ENCODE data around the gene EVI5. TPM values are rescaled to one million over a fixed set of nuclear protein-coding genes. Genes with fewer than 3 reads are reported as not detected.
A peak's percentile ranks its signal among the peaks of the same experiment; 100 is the strongest.

EVI5 gene
- polyA plus RNA-seq, 4 donors, result 3.2 to 16.5 (median 5.4) TPM

- no peak for FAIRE-seq
- Histone ChIP-seq H3K27me3 (ENCODE audit: control insufficient read depth in 3 of 3, insufficient read depth in 3 of 3, low read length in 3 of 3) (peaks cover 5 to 93% (median 26%) of the 10 kb centered on the region in 3 donors), H3K9me3 (ENCODE audit: control insufficient read depth in 2 of 2, insufficient read depth in 1 of 2, low read depth in 1 of 2, low read length in 1 of 2) (peaks cover 0 to 7% of the 10 kb centered on the region in 2 donors), H3K4me1 (ENCODE audit: control insufficient read depth in 3 of 3, insufficient read depth in 2 of 3, low read depth in 1 of 3, low read length in 2 of 3) (peaks cover 0 to 50% (median 7%) of the 10 kb centered on the region in 3 donors), H3K36me3 (ENCODE audit: control insufficient read depth in 3 of 3, insufficient read depth in 2 of 3, low read depth in 1 of 3, low read length in 3 of 3) (no peaks in the 10 kb centered on the region), H3K27ac (ENCODE audit: low read depth in 1 of 3, low read length in 2 of 3) (peak overlapping the region in 2 of 3 donors; percentile 3 to 50), H3K4me3 (ENCODE audit: low read depth in 1 of 3, low read length in 3 of 3) (peak overlapping the region; percentile 16 to 58 (median 38))
- 6 to 14% (median 8%) methylated on average over 38 to 39 of the region's 39 CpGs for WGBS, 3 donors
- peak in 1 of 2 donors; percentile 51 for DNase-seq
Observed at GRCh38 chr1:92481971-92482664, 302.8 kb downstream of the EVI5 start.

- no peaks in the 10 kb centered on the region for H3K36me3 ChIP-seq (ENCODE audit: control insufficient read depth in 3 of 3, insufficient read depth in 2 of 3, low read depth in 1 of 3, low read length in 3 of 3)
- peaks cover 0 to 50% (median 7%) of the 10 kb centered on the region in 3 donors for H3K4me1 ChIP-seq (ENCODE audit: control insufficient read depth in 3 of 3, insufficient read depth in 2 of 3, low read depth in 1 of 3, low read length in 2 of 3)
- peaks cover 5 to 88% (median 24%) of the 10 kb centered on the region in 3 donors for H3K27me3 ChIP-seq (ENCODE audit: control insufficient read depth in 3 of 3, insufficient read depth in 3 of 3, low read length in 3 of 3)
- H3K9me3 ChIP-seq (ENCODE audit: control insufficient read depth in 2 of 2, insufficient read depth in 1 of 2, low read depth in 1 of 2, low read length in 1 of 2), result peaks cover 0 to 7% of the 10 kb centered on the region in 2 donors
- 11 to 34% (median 27%) methylated on average over 12 of the region's 12 CpGs for WGBS, 3 donors
- peak in 1 of 2 donors; percentile 35 for DNase-seq
- no peak for FAIRE-seq
- H3K27ac ChIP-seq (ENCODE audit: low read depth in 1 of 3, low read length in 2 of 3), result no peak overlapping the region
- H3K4me3 ChIP-seq (ENCODE audit: low read depth in 1 of 3, low read length in 3 of 3), result peak overlapping the region in 2 of 3 donors; percentile 10 to 58
Observed at GRCh38 chr1:92481599-92481925, 303.3 kb downstream of the EVI5 start.

GRCh38 chr1:92480813-92481598 is 303.9 kb downstream of the EVI5 start:
- Histone ChIP-seq H3K4me1 (ENCODE audit: control insufficient read depth in 3 of 3, insufficient read depth in 2 of 3, low read depth in 1 of 3, low read length in 2 of 3) (peaks cover 0 to 48% (median 7%) of the 10 kb centered on the region in 3 donors), H3K27me3 (ENCODE audit: control insufficient read depth in 3 of 3, insufficient read depth in 3 of 3, low read length in 3 of 3) (peaks cover 5 to 87% (median 23%) of the 10 kb centered on the region in 3 donors), H3K4me3 (ENCODE audit: low read depth in 1 of 3, low read length in 3 of 3) (peak overlapping the region in 2 of 3 donors; percentile 9 to 10), H3K36me3 (ENCODE audit: control insufficient read depth in 3 of 3, insufficient read depth in 2 of 3, low read depth in 1 of 3, low read length in 3 of 3) (peaks cover 0 to 2% (median 0%) of the 10 kb centered on the region in 3 donors), H3K27ac (ENCODE audit: low read depth in 1 of 3, low read length in 2 of 3) (no peak overlapping the region), H3K9me3 (ENCODE audit: control insufficient read depth in 2 of 2, insufficient read depth in 1 of 2, low read depth in 1 of 2, low read length in 1 of 2) (peaks cover 0 to 7% of the 10 kb centered on the region in 2 donors)
- WGBS, 3 donors, result 13 to 41% (median 35%) methylated on average over 55 to 65 of the region's 65 CpGs
- FAIRE-seq (no peak), DNase-seq (peak in 1 of 2 donors; percentile 44)

GRCh38 chr1:92480200-92480812 is 304.6 kb downstream of the EVI5 start:
- H3K4me1 ChIP-seq (ENCODE audit: control insufficient read depth in 3 of 3, insufficient read depth in 2 of 3, low read depth in 1 of 3, low read length in 2 of 3), result peaks cover 0 to 43% (median 6%) of the 10 kb centered on the region in 3 donors

GRCh38 chr1:92479587-92479986 is 305.3 kb downstream of the EVI5 start:
- Histone ChIP-seq H3K9me3 (ENCODE audit: control insufficient read depth in 2 of 2, insufficient read depth in 1 of 2, low read depth in 1 of 2, low read length in 1 of 2) (peaks cover 0 to 7% of the 10 kb centered on the region in 2 donors), H3K27me3 (ENCODE audit: control insufficient read depth in 3 of 3, insufficient read depth in 3 of 3, low read length in 3 of 3) (peaks cover 8 to 77% (median 18%) of the 10 kb centered on the region in 3 donors), H3K36me3 (ENCODE audit: control insufficient read depth in 3 of 3, insufficient read depth in 2 of 3, low read depth in 1 of 3, low read length in 3 of 3) (peaks cover 0 to 2% (median 0%) of the 10 kb centered on the region in 3 donors), H3K27ac (ENCODE audit: low read depth in 1 of 3, low read length in 2 of 3) (no peak overlapping the region), H3K4me3 (ENCODE audit: low read depth in 1 of 3, low read length in 3 of 3) (no peak overlapping the region), H3K4me1 (ENCODE audit: control insufficient read depth in 3 of 3, insufficient read depth in 2 of 3, low read depth in 1 of 3, low read length in 2 of 3) (peaks cover 0 to 36% (median 4%) of the 10 kb centered on the region in 3 donors)
- no peak for DNase-seq
- 85 to 91% (median 88%) methylated on average over 9 of the region's 9 CpGs for WGBS, 3 donors
- no peak for FAIRE-seq

More at GRCh38 chr1:92480200-92480812, 304.6 kb downstream of the EVI5 start:
- WGBS, 3 donors, result 21 to 41% (median 34%) methylated on average over 45 to 59 of the region's 59 CpGs
- peaks cover 8 to 85% (median 23%) of the 10 kb centered on the region in 3 donors for H3K27me3 ChIP-seq (ENCODE audit: control insufficient read depth in 3 of 3, insufficient read depth in 3 of 3, low read length in 3 of 3)
- peak overlapping the region in 1 of 3 donors; percentile 9 for H3K4me3 ChIP-seq (ENCODE audit: low read depth in 1 of 3, low read length in 3 of 3)
- DNase-seq (peak in 1 of 2 donors; percentile 59), FAIRE-seq (no peak)
- no peak overlapping the region for H3K27ac ChIP-seq (ENCODE audit: low read depth in 1 of 3, low read length in 2 of 3)
- H3K36me3 ChIP-seq (ENCODE audit: control insufficient read depth in 3 of 3, insufficient read depth in 2 of 3, low read depth in 1 of 3, low read length in 3 of 3), result peaks cover 0 to 2% (median 0%) of the 10 kb centered on the region in 3 donors
- H3K9me3 ChIP-seq (ENCODE audit: control insufficient read depth in 2 of 2, insufficient read depth in 1 of 2, low read depth in 1 of 2, low read length in 1 of 2), result peaks cover 0 to 7% of the 10 kb centered on the region in 2 donors

- Histone ChIP-seq H3K36me3 (ENCODE audit: control insufficient read depth in 3 of 3, insufficient read depth in 2 of 3, low read depth in 1 of 3, low read length in 3 of 3) (peaks cover 0 to 2% (median 0%) of the 10 kb centered on the region in 3 donors), H3K4me3 (ENCODE audit: low read depth in 1 of 3, low read length in 3 of 3) (no peak overlapping the region), H3K4me1 (ENCODE audit: control insufficient read depth in 3 of 3, insufficient read depth in 2 of 3, low read depth in 1 of 3, low read length in 2 of 3) (peaks cover 0 to 25% (median 0%) of the 10 kb centered on the region in 3 donors), H3K9me3 (ENCODE audit: control insufficient read depth in 2 of 2, insufficient read depth in 1 of 2, low read depth in 1 of 2, low read length in 1 of 2) (peaks cover 0 to 7% of the 10 kb centered on the region in 2 donors), H3K27ac (ENCODE audit: low read depth in 1 of 3, low read length in 2 of 3) (no peak overlapping the region), H3K27me3 (ENCODE audit: control insufficient read depth in 3 of 3, insufficient read depth in 3 of 3, low read length in 3 of 3) (peaks cover 8 to 73% (median 12%) of the 10 kb centered on the region in 3 donors)
- FAIRE-seq (no peak), DNase-seq (no peak)
- 52 to 82% (median 76%) methylated on average over 2 to 3 of the region's 3 CpGs for WGBS, 3 donors
Observed at GRCh38 chr1:92478393-92478792, 306.5 kb downstream of the EVI5 start.

- peaks cover 0 to 4% (median 0%) of the 10 kb centered on the region in 3 donors for H3K4me1 ChIP-seq (ENCODE audit: control insufficient read depth in 3 of 3, insufficient read depth in 2 of 3, low read depth in 1 of 3, low read length in 2 of 3)
Observed at GRCh38 chr1:92476071-92476631, 308.8 kb downstream of the EVI5 start.

More at GRCh38 chr1:92476071-92476631, 308.8 kb downstream of the EVI5 start:
- Histone ChIP-seq H3K9me3 (ENCODE audit: control insufficient read depth in 2 of 2, insufficient read depth in 1 of 2, low read depth in 1 of 2, low read length in 1 of 2) (peaks cover 0 to 7% of the 10 kb centered on the region in 2 donors), H3K27ac (ENCODE audit: low read depth in 1 of 3, low read length in 2 of 3) (peak overlapping the region in 1 of 3 donors; percentile 47), H3K27me3 (ENCODE audit: control insufficient read depth in 3 of 3, insufficient read depth in 3 of 3, low read length in 3 of 3) (peaks cover 8 to 51% (median 9%) of the 10 kb centered on the region in 3 donors), H3K36me3 (ENCODE audit: control insufficient read depth in 3 of 3, insufficient read depth in 2 of 3, low read depth in 1 of 3, low read length in 3 of 3) (peaks cover 0 to 2% (median 0%) of the 10 kb centered on the region in 3 donors), H3K4me3 (ENCODE audit: low read depth in 1 of 3, low read length in 3 of 3) (no peak overlapping the region)
- peak; percentile 24 to 31 for DNase-seq
- 25 to 38% (median 28%) methylated on average over 12 of the region's 12 CpGs for WGBS, 3 donors
- no peak for FAIRE-seq
